ENCODE measurements around the gene IL22. TPM values are rescaled to one million over a fixed set of nuclear protein-coding genes. Genes with fewer than 3 reads are reported as not detected.

IL22 gene
- total RNA-seq, 2 experiments from 2014 or later: not detected

GRCh38 chr12:68234140-68234539, 19.3 kb downstream of the IL22 start:
- CTCF ChIA-PET (ENCODE audit: unreplicated experiment): interaction anchor here (0.6 to 0.8 kb wide), 2 partner anchors 11 to 570 kb away, joined by 3 read pairs; no protein-coding TSS in a partner anchor

GRCh38 chr12:68233498-68233897, 19.9 kb downstream of the IL22 start:
- Histone ChIP-seq H3K36me3 (ENCODE audit: insufficient read depth, low read length) (no peaks in the 10 kb centered on the region), H3K4me2 (ENCODE audit: low read length) (no peak overlapping the region), H4K20me1 (ENCODE audit: insufficient read depth, low read length) (no peaks in the 10 kb centered on the region), H3K9me2 (ENCODE audit: insufficient read depth, low read length) (no peaks in the 10 kb centered on the region), H3K79me2 (ENCODE audit: insufficient read depth, low read depth, low read length) (no peaks in the 10 kb centered on the region), H3K4me3 (ENCODE audit: low read depth, low read length, poor library complexity, severe bottlenecking) (no peak overlapping the region), H2AFZ (ENCODE audit: low read length) (no peak overlapping the region), H3K4me1 (ENCODE audit: insufficient read depth, low read length, poor library complexity, severe bottlenecking) (peaks cover 20% of the 10 kb centered on the region), H3K9me3 (ENCODE audit: low read length) (no peaks in the 10 kb centered on the region), H3K27ac (ENCODE audit: low read depth, low read length, poor library complexity, severe bottlenecking) (no peak overlapping the region)
- TF ChIP-seq, protein P1, sequence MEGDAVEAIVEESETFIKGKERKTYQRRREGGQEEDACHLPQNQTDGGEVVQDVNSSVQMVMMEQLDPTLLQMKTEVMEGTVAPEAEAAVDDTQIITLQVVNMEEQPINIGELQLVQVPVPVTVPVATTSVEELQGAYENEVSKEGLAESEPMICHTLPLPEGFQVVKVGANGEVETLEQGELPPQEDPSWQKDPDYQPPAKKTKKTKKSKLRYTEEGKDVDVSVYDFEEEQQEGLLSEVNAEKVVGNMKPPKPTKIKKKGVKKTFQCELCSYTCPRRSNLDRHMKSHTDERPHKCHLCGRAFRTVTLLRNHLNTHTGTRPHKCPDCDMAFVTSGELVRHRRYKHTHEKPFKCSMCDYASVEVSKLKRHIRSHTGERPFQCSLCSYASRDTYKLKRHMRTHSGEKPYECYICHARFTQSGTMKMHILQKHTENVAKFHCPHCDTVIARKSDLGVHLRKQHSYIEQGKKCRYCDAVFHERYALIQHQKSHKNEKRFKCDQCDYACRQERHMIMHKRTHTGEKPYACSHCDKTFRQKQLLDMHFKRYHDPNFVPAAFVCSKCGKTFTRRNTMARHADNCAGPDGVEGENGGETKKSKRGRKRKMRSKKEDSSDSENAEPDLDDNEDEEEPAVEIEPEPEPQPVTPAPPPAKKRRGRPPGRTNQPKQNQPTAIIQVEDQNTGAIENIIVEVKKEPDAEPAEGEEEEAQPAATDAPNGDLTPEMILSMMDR (conservative IDR thresholded peaks at IDR 0.05; ENCODE audit: low read length): no peak
- TF ChIP-seq EZH2phosphoT487 (IDR thresholded peaks at IDR 0.05; ENCODE audit: borderline replicate concordance, low read depth, low read length): no peak
- intact Hi-C loops (cut with micrococcal nuclease; ENCODE audit: unreplicated experiment): no loop called here
- DNase-seq (ENCODE audit: low spot score): no peak
- BruUV-seq (replicated peaks): no TSS peak
- ChIA-PET CTCF (ENCODE audit: unreplicated experiment) (interaction anchor here (0.6 to 0.8 kb wide), 2 partner anchors 10 to 569 kb away, joined by 3 read pairs; no protein-coding TSS in a partner anchor), POLR2A (interaction anchor here (0.6 to 1.2 kb wide), 3 partner anchors 8 to 56 kb away, joined by 3 to 10 read pairs (median 3); partner anchors contain the start of gene IL26)

More at GRCh38 chr12:68234140-68234539, 19.3 kb downstream of the IL22 start:
- Histone ChIP-seq H2AFZ (ENCODE audit: low read length) (no peak overlapping the region), H3K4me1 (ENCODE audit: insufficient read depth, low read length, poor library complexity, severe bottlenecking) (peaks cover 20% of the 10 kb centered on the region), H3K4me3 (ENCODE audit: low read depth, low read length, poor library complexity, severe bottlenecking) (no peak overlapping the region), H3K36me3 (ENCODE audit: insufficient read depth, low read length) (no peaks in the 10 kb centered on the region), H3K27ac (ENCODE audit: low read depth, low read length, poor library complexity, severe bottlenecking) (no peak overlapping the region), H3K9me2 (ENCODE audit: insufficient read depth, low read length) (no peaks in the 10 kb centered on the region), H4K20me1 (ENCODE audit: insufficient read depth, low read length) (no peaks in the 10 kb centered on the region), H3K9me3 (ENCODE audit: low read length) (no peaks in the 10 kb centered on the region), H3K79me2 (ENCODE audit: insufficient read depth, low read depth, low read length) (no peaks in the 10 kb centered on the region), H3K4me2 (ENCODE audit: low read length) (no peak overlapping the region)
- TF ChIP-seq EZH2phosphoT487 (IDR thresholded peaks at IDR 0.05; ENCODE audit: borderline replicate concordance, low read depth, low read length): no peak
- TF ChIP-seq, protein P1 (conservative IDR thresholded peaks at IDR 0.05; ENCODE audit: low read length): no peak
- POLR2A ChIA-PET: interaction anchor here (0.6 to 1.2 kb wide), 3 partner anchors 9 to 57 kb away, joined by 3 to 10 read pairs (median 3); partner anchors contain the start of gene IL26
- no peak for DNase-seq (ENCODE audit: low spot score)
- BruUV-seq (replicated peaks): no TSS peak
- intact Hi-C loops (cut with micrococcal nuclease; ENCODE audit: unreplicated experiment): no loop called here

DNA sequence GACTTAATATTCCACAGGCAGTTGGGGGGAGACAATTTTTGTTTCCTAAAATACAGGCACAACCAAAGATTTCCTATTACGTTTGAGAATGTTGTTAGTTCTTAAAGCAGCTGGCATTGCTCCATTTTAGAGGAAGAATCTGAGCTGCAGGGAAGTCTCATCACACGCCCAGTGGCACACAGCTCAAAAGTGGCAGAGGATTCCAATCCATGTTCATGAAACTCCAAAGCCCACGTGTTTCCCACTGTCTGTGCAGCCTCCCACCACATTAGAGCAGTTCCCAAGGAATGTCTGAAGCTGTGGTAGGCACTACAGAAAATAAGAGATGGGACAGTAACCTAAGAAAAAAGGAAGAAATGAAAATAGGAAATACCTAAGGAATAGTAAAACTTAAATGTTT, 21.7 kb downstream of the IL22 start:
- no peaks in the 10 kb centered on the region for H3K79me2 ChIP-seq (ENCODE audit: insufficient read depth, low read depth, low read length)
- H3K36me3 ChIP-seq (ENCODE audit: insufficient read depth, low read length): no peaks in the 10 kb centered on the region
- ChIA-PET POLR2A (interaction anchor here (0.5 to 1.9 kb wide), 8 partner anchors 9 to 408 kb away, joined by 3 to 5 read pairs (median 4); no protein-coding TSS in a partner anchor), CTCF (ENCODE audit: unreplicated experiment) (interaction anchor here (0.9 kb wide), 1 partner anchor 9 kb away, joined by 4 read pairs; no protein-coding TSS in a partner anchor)
- no peaks in the 10 kb centered on the region for H3K9me3 ChIP-seq (ENCODE audit: low read length)
- intact Hi-C loops (cut with micrococcal nuclease; ENCODE audit: unreplicated experiment): no loop called here
- no peak for DNase-seq (ENCODE audit: low spot score)
- H4K20me1 ChIP-seq (ENCODE audit: insufficient read depth, low read length): no peaks in the 10 kb centered on the region
- H2AFZ ChIP-seq (ENCODE audit: low read length): no peak overlapping the region
- no peaks in the 10 kb centered on the region for H3K9me2 ChIP-seq (ENCODE audit: insufficient read depth, low read length)
- no peak overlapping the region for H3K4me3 ChIP-seq (ENCODE audit: low read depth, low read length, poor library complexity, severe bottlenecking)
- peaks cover 7% of the 10 kb centered on the region for H3K4me1 ChIP-seq (ENCODE audit: insufficient read depth, low read length, poor library complexity, severe bottlenecking)
- BruUV-seq (replicated peaks): no TSS peak
- H3K4me2 ChIP-seq (ENCODE audit: low read length): no peak overlapping the region
- no peak overlapping the region for H3K27ac ChIP-seq (ENCODE audit: low read depth, low read length, poor library complexity, severe bottlenecking)
- TF ChIP-seq, protein P1 (conservative IDR thresholded peaks at IDR 0.05; ENCODE audit: low read length): no peak
- TF ChIP-seq EZH2phosphoT487 (IDR thresholded peaks at IDR 0.05; ENCODE audit: borderline replicate concordance, low read depth, low read length): no peak
